Astrocyte of the spinal cord (primary cell): ENCODE data around the gene CX3CL1.

ENCODE experiments used
- DNase-seq: peaks from one replicate; pipeline ENCODE4 v3.0.0; 2011; ENCODE audit warnings: low read depth, low spot score
- H3K4me3 ChIP-seq: 2 replicates; pipeline ENCODE4 v1.5.1; 2011; ENCODE audit warnings: low read depth, mild to moderate bottlenecking, low read length, moderate library complexity
- CTCF ChIP-seq: IDR thresholded peaks from 2 replicates; pipeline ENCODE4 v1.5.1; 2012; ENCODE audit warnings: low read depth, mild to moderate bottlenecking, low read length, inconsistent platforms
- in situ Hi-C: cut with HindIII; loops from 2 replicates; pipeline ENCODE4 v1.10.0; 2017; ENCODE audit warnings: low sequenced_read_pairs

CX3CL1 gene

GRCh38 chr16:57345666-57346204, 26.6 kb upstream of the CX3CL1 start:
- DNase-seq = no peak
- in situ Hi-C loops = no loop called here
- no peak for TF ChIP-seq CTCF
- H3K4me3 ChIP-seq = no peak overlapping the region

- no peak for TF ChIP-seq CTCF
- in situ Hi-C loops = no loop called here
Observed at GRCh38 chr16:57347858-57348257, 24.4 kb upstream of the CX3CL1 start.

GRCh38 chr16:57348327-57348726, 24.0 kb upstream of the CX3CL1 start:
- in situ Hi-C loops = no loop called here
- H3K4me3 ChIP-seq = no peak overlapping the region
- no peak for TF ChIP-seq CTCF
- no peak for DNase-seq

More at GRCh38 chr16:57347858-57348257, 24.4 kb upstream of the CX3CL1 start:
- H3K4me3 ChIP-seq = no peak overlapping the region
- no peak for DNase-seq

GRCh38 chr16:57349212-57350031, 22.9 kb upstream of the CX3CL1 start:
- no peak overlapping the region for H3K4me3 ChIP-seq
- in situ Hi-C loops = no loop called here
- no peak for TF ChIP-seq CTCF
- DNase-seq = no peak

DNA sequence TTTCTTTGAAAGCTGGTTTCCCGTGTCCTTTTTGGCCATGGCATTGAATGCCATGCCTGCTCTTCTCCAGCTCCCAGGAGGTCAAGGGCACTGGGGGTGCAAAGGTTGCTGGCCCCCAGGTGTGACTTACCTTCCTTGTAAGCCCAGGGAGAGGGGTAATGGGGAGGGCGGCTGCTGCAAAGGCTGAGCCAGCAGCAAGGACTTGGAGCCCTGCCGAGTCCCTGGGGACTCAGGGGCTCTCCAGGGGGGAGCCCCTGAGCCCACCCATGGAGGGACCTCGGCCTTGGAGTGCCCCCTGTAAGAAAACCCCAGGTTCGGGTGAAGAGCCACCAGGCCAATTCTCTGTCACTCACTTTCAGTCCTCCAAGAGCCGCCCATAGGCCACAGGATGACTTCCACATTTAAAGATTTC, 19.6 kb upstream of the CX3CL1 start:
- TF ChIP-seq CTCF = no peak
- no peak for DNase-seq
- no peak overlapping the region for H3K4me3 ChIP-seq
- in situ Hi-C loops = no loop called here

DNA sequence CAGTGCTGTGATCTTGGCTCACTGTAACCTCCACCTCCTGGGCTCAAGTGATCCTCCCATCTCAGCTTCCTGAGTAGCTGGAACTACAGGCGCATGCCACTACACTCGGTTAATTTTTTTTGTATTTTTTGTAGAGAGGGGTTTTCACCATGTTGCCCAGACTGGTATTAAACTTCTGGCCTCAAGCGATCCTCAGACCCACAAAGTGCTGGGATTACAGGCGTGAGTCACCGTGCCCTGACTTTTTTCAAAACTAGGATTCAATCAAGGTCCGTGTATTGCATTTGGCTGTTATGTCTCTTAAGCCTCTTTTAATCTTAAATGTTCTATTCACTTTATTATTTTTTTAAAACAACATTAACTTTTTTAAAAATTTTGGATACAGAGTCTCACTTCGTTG, 18.0 kb upstream of the CX3CL1 start:
- DNase-seq = no peak
- H3K4me3 ChIP-seq = no peak overlapping the region
- TF ChIP-seq CTCF = no peak
- in situ Hi-C loops = no loop called here
